K562 (cell line): ENCODE data around the gene HBG1. TPM values are rescaled to one million over a fixed set of nuclear protein-coding genes. Genes with fewer than 3 reads are reported as not detected.

Source experiments
- ARID2 ChIP-seq: fragments of 450-650 bp; IDR thresholded peaks from 2 replicates; pipeline ENCODE4 v1.6.1; 2017; ENCODE audit warnings: antibody characterized with exemption, mild to moderate bottlenecking
- DACH1 ChIP-seq: fragments of 450-650 bp; IDR thresholded peaks from 2 replicates; pipeline ENCODE4 v1.6.1; 2018; ENCODE audit not compliant: partially characterized antibody
- DDX20 ChIP-seq: fragments of 450-650 bp; IDR thresholded peaks from 2 replicates; pipeline ENCODE4 v1.6.1; 2016; ENCODE audit warnings: missing genetic modification characterization, low read depth, mild to moderate bottlenecking, missing compliant biosample characterization, moderate library complexity
- HINFP ChIP-seq: fragments of 450-650 bp; conservative IDR thresholded peaks from 2 replicates; pipeline ENCODE4 v1.6.1; 2016; ENCODE audit warnings: missing genetic modification characterization, low read depth, mild to moderate bottlenecking, control low read depth, missing compliant biosample characterization
- HMBOX1 ChIP-seq: sonication (generic); IDR thresholded peaks from 2 replicates; pipeline ENCODE4 v1.6.1; 2016
- MYNN ChIP-seq, 2 experiments: sonication (generic); formaldehyde crosslinking in 1 of 2; IDR thresholded peaks; 2 replicates each; pipeline versions ENCODE4 v1.5.0 to v1.6.1; 2016 to 2020; ENCODE audit warnings: antibody characterized with exemption in 1 of 2, missing genetic modification reagents in 1 of 2
- NCOA6 ChIP-seq: fragments of 450-650 bp; IDR thresholded peaks from 2 replicates; pipeline ENCODE4 v1.6.1; 2017; ENCODE audit warnings: mild to moderate bottlenecking
- NEUROD1 ChIP-seq: fragments of 150-350 bp; IDR thresholded peaks from 2 replicates; pipeline ENCODE4 v1.6.1; 2014; ENCODE audit warnings: borderline replicate concordance, low read length, low read depth; ENCODE audit not compliant: partially characterized antibody
- NFIC ChIP-seq: fragments of 450-650 bp; IDR thresholded peaks from 2 replicates; pipeline ENCODE4 v1.6.1; 2017; ENCODE audit warnings: mild to moderate bottlenecking, inconsistent platforms
- POLR2G ChIP-seq: fragments of 200-400 bp; formaldehyde crosslinking; IDR thresholded peaks from 2 replicates; pipeline ENCODE4 v1.6.1; 2017; ENCODE audit warnings: low read depth, mild to moderate bottlenecking, antibody characterized with exemption, low read length, moderate library complexity
- RBM25 ChIP-seq: fragments of 200-400 bp; formaldehyde crosslinking; IDR thresholded peaks from 2 replicates; pipeline ENCODE4 v1.6.1; 2018; ENCODE audit warnings: low read length, low read depth, moderate library complexity; ENCODE audit not compliant: severe bottlenecking
- SP1 ChIP-seq: sonication (generic); formaldehyde crosslinking; IDR thresholded peaks from 2 replicates; pipeline ENCODE4 v1.8.1; 2022; ENCODE audit warnings: mild to moderate bottlenecking, missing genetic modification reagents
- SUPT5H ChIP-seq: fragments of 450-650 bp; IDR thresholded peaks from 2 replicates; pipeline ENCODE4 v1.6.1; 2016
- TAL1 ChIP-seq: fragments of 450-650 bp; IDR thresholded peaks from 2 replicates; pipeline ENCODE4 v1.6.1; 2016; ENCODE audit warnings: mild to moderate bottlenecking
- ZBTB7A ChIP-seq: IDR thresholded peaks from 2 replicates; pipeline ENCODE4 v1.6.1; 2011; ENCODE audit warnings: low read depth, mild to moderate bottlenecking, low read length, moderate library complexity, borderline replicate concordance; ENCODE audit not compliant: control insufficient read depth
- ZNF165 ChIP-seq: fragments of 250-450 bp; sonication (Bioruptor Pico); IDR thresholded peaks from 2 replicates; pipeline ENCODE4 v1.4.0; 2020; ENCODE audit warnings: borderline replicate concordance
- ZNF778 ChIP-seq: fragments of 450-650 bp; formaldehyde crosslinking; IDR thresholded peaks from 2 replicates; pipeline ENCODE4 v1.4.0; 2020; ENCODE audit warnings: mild to moderate bottlenecking, moderate library complexity
- polyA plus RNA-seq, 8 experiments: library from polyadenylated mRNA; depleted of rRNA in 4 of 8; stranded (reverse) in 5 of 8; unstranded in 3 of 8; fragments of >200 nt; fragmentation: Nextera tagmentation in 2 of 8; fragmentation: Illumina TruSeq in 1 of 8; extraction: Ambion mirVana in 2 of 8; extraction: Trizol in 1 of 8; gene quantifications; 2 replicates each; pipeline versions ENCODE4 v1.2.1 to v1.2.3, GENCODE V29; 2011 to 2014; ENCODE audit warnings: inconsistent platforms in 1 of 8, missing spikeins in 1 of 8
- total RNA-seq, 7 experiments: library from RNA; depleted of rRNA in 6 of 7; stranded (reverse); fragments of >200 nt in 6 of 7; fragmentation: Illumina TruSeq in 2 of 7; extraction: Trizol in 2 of 7; gene quantifications; 2 replicates each; pipeline versions ENCODE4 v1.2.1 to v1.2.3, GENCODE V29; 2011 to 2021; ENCODE audit warnings: low replicate concordance in 1 of 7
- TF ChIP-seq, protein P1 (sequence below), 2 experiments: fragments of 450-650 bp; IDR thresholded peaks; 2 replicates each; pipeline ENCODE4 v1.6.1; 2016
- TF ChIP-seq, protein P2 (sequence below): fragments of 250-450 bp; sonication (Bioruptor Pico); IDR thresholded peaks from 2 replicates; pipeline ENCODE4 v1.4.0; 2020

HBG1 gene
- total and polyA plus RNA-seq, 9 of the 15 experiments (the other 6 are each of a cell fraction or from before 2014, with no cell fraction given): 1,066 to 16,338 (median 4,898) TPM

- no peak for TF ChIP-seq DDX20 (tag)
- TF ChIP-seq, protein P1, sequence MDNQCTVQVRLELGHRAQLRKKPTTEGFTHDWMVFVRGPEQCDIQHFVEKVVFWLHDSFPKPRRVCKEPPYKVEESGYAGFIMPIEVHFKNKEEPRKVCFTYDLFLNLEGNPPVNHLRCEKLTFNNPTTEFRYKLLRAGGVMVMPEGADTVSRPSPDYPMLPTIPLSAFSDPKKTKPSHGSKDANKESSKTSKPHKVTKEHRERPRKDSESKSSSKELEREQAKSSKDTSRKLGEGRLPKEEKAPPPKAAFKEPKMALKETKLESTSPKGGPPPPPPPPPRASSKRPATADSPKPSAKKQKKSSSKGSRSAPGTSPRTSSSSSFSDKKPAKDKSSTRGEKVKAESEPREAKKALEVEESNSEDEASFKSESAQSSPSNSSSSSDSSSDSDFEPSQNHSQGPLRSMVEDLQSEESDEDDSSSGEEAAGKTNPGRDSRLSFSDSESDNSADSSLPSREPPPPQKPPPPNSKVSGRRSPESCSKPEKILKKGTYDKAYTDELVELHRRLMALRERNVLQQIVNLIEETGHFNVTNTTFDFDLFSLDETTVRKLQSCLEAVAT (IDR thresholded peaks at IDR 0.05): peak; percentile 5 to 88; a peak in 3 of 4 replicates
- peak; percentile 87 for TF ChIP-seq TAL1
- no peak for TF ChIP-seq ZNF165
- no peak for TF ChIP-seq RBM25
- TF ChIP-seq DACH1: peak; percentile 14
- TF ChIP-seq MYNN (IDR thresholded peaks at IDR 0.05): peak; percentile 47; the same call in 1 of the 2 replicates
- TF ChIP-seq MYNN (CRISPR knock-in tag; IDR thresholded peaks at IDR 0.05): no peak
- TF ChIP-seq ZBTB7A: no peak
- TF ChIP-seq SP1 (CRISPR knock-in tag): peak; percentile 23; the same call in 1 of the 2 replicates
- TF ChIP-seq, protein P2, sequence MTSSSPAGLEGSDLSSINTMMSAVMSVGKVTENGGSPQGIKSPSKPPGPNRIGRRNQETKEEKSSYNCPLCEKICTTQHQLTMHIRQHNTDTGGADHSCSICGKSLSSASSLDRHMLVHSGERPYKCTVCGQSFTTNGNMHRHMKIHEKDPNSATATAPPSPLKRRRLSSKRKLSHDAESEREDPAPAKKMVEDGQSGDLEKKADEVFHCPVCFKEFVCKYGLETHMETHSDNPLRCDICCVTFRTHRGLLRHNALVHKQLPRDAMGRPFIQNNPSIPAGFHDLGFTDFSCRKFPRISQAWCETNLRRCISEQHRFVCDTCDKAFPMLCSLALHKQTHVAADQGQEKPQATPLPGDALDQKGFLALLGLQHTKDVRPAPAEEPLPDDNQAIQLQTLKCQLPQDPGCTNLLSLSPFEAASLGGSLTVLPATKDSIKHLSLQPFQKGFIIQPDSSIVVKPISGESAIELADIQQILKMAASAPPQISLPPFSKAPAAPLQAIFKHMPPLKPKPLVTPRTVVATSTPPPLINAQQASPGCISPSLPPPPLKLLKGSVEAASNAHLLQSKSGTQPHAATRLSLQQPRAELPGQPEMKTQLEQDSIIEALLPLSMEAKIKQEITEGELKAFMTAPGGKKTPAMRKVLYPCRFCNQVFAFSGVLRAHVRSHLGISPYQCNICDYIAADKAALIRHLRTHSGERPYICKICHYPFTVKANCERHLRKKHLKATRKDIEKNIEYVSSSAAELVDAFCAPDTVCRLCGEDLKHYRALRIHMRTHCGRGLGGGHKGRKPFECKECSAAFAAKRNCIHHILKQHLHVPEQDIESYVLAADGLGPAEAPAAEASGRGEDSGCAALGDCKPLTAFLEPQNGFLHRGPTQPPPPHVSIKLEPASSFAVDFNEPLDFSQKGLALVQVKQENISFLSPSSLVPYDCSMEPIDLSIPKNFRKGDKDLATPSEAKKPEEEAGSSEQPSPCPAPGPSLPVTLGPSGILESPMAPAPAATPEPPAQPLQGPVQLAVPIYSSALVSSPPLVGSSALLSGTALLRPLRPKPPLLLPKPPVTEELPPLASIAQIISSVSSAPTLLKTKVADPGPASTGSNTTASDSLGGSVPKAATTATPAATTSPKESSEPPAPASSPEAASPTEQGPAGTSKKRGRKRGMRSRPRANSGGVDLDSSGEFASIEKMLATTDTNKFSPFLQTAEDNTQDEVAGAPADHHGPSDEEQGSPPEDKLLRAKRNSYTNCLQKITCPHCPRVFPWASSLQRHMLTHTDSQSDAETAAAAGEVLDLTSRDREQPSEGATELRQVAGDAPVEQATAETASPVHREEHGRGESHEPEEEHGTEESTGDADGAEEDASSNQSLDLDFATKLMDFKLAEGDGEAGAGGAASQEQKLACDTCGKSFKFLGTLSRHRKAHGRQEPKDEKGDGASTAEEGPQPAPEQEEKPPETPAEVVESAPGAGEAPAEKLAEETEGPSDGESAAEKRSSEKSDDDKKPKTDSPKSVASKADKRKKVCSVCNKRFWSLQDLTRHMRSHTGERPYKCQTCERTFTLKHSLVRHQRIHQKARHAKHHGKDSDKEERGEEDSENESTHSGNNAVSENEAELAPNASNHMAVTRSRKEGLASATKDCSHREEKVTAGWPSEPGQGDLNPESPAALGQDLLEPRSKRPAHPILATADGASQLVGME (CRISPR knock-in tag): no peak
- TF ChIP-seq NCOA6: no peak
- no peak for TF ChIP-seq ZNF778
- TF ChIP-seq NFIC: peak; percentile 58
- TF ChIP-seq SUPT5H: peak; percentile 49; the same call in 1 of the 2 replicates
- TF ChIP-seq ARID2: no peak
- TF ChIP-seq HINFP (tag): no peak
- no peak for TF ChIP-seq POLR2G
- TF ChIP-seq NEUROD1: peak; percentile 25
- TF ChIP-seq HMBOX1: peak; percentile 71; the same call in 1 of the 2 replicates
Observed at GRCh38 chr11:5275369-5276110, 25.9 kb upstream of the HBG1 start (continued).
